HepG2 (cell line): ENCODE measurements around the gene EMC9. TPM values are rescaled to one million over a fixed set of nuclear protein-coding genes. Genes with fewer than 3 reads are reported as not detected.

Experiments used
- SNRNP70 ChIP-seq: fragments of 200-400 bp; formaldehyde crosslinking; IDR thresholded peaks from 2 replicates; pipeline ENCODE4 v1.6.1; 2017; ENCODE audit warnings: mild to moderate bottlenecking, low read depth, low read length, moderate library complexity
- SRF ChIP-seq: IDR thresholded peaks from 2 replicates; pipeline ENCODE4 v1.6.1; 2011; ENCODE audit warnings: mild to moderate bottlenecking, low read depth, low read length, moderate library complexity
- ZBTB20 ChIP-seq: sonication (generic); formaldehyde crosslinking; IDR thresholded peaks from 2 replicates; pipeline ENCODE4 v1.8.1; 2023; ENCODE audit warnings: missing genetic modification reagents, low read depth, mild to moderate bottlenecking, borderline replicate concordance
- ZEB1 ChIP-seq: IDR thresholded peaks from 2 replicates; pipeline ENCODE4 v1.6.1; 2012; ENCODE audit warnings: mild to moderate bottlenecking, low read depth, inconsistent platforms; ENCODE audit not compliant: insufficient replicate concordance
- ZNF121 ChIP-seq: sonication (generic); formaldehyde crosslinking; IDR thresholded peaks from 2 replicates; pipeline ENCODE4 v1.5.0; 2020; ENCODE audit warnings: mild to moderate bottlenecking, missing genetic modification reagents
- ZNF652 ChIP-seq: IDR thresholded peaks from 2 replicates; pipeline ENCODE4 v1.6.1; 2016; ENCODE audit warnings: low read depth, borderline replicate concordance
- polyA plus RNA-seq, 8 experiments: library from polyadenylated mRNA; depleted of rRNA in 3 of 8; stranded (reverse) in 7 of 8; unstranded in 1 of 8; fragments of >200 nt; fragmentation: Illumina TruSeq in 4 of 8; extraction: Trizol in 4 of 8; gene quantifications; 2 replicates each; pipeline versions ENCODE4 v1.2.1 to v1.2.3, GENCODE V29; 2011 to 2016; ENCODE audit warnings: low read depth in 4 of 8, missing spikeins in 1 of 8, mixed read lengths in 1 of 8; ENCODE audit not compliant: insufficient read depth in 1 of 8
- total RNA-seq, 5 experiments: library from RNA; depleted of rRNA; stranded (reverse); fragments of >200 nt; fragmentation: Illumina TruSeq; extraction: Trizol; gene quantifications; 2 replicates each; pipeline ENCODE4 v1.2.3, GENCODE V29; 2016; ENCODE audit warnings: low read depth in 1 of 5
- TF ChIP-seq, protein P1 (sequence below): sonication (generic); formaldehyde crosslinking; IDR thresholded peaks from 2 replicates; pipeline ENCODE4 v1.4.0; 2020; ENCODE audit warnings: missing genetic modification reagents, borderline replicate concordance
- TF ChIP-seq, protein P2 (sequence below): sonication (generic); formaldehyde crosslinking; IDR thresholded peaks from 2 replicates; pipeline ENCODE4 v1.5.0; 2020; ENCODE audit warnings: missing genetic modification reagents
- TF ChIP-seq, protein P3 (sequence below): sonication (generic); formaldehyde crosslinking; IDR thresholded peaks from 2 replicates; pipeline ENCODE4 v1.5.1; 2020; ENCODE audit warnings: mild to moderate bottlenecking, missing genetic modification reagents, moderate library complexity
- TF ChIP-seq, protein P4 (sequence below): sonication (generic); formaldehyde crosslinking; IDR thresholded peaks from 2 replicates; pipeline ENCODE4 v1.4.0; 2020; ENCODE audit warnings: missing genetic modification reagents
- TF ChIP-seq, protein P5 (sequence below): sonication (generic); formaldehyde crosslinking; IDR thresholded peaks from 2 replicates; pipeline ENCODE4 v1.5.0; 2020; ENCODE audit warnings: missing genetic modification reagents, mild to moderate bottlenecking, borderline replicate concordance
- TF ChIP-seq, protein P6 (sequence below): sonication (generic); formaldehyde crosslinking; conservative IDR thresholded peaks from 2 replicates; pipeline ENCODE4 v1.5.0; 2020; ENCODE audit warnings: missing genetic modification reagents

The EMC9 gene
- total and polyA plus RNA-seq, 2 of the 13 experiments (the other 11 are each of a cell fraction or from before 2014, with no cell fraction given) = 60.5 to 78.7 TPM

DNA sequence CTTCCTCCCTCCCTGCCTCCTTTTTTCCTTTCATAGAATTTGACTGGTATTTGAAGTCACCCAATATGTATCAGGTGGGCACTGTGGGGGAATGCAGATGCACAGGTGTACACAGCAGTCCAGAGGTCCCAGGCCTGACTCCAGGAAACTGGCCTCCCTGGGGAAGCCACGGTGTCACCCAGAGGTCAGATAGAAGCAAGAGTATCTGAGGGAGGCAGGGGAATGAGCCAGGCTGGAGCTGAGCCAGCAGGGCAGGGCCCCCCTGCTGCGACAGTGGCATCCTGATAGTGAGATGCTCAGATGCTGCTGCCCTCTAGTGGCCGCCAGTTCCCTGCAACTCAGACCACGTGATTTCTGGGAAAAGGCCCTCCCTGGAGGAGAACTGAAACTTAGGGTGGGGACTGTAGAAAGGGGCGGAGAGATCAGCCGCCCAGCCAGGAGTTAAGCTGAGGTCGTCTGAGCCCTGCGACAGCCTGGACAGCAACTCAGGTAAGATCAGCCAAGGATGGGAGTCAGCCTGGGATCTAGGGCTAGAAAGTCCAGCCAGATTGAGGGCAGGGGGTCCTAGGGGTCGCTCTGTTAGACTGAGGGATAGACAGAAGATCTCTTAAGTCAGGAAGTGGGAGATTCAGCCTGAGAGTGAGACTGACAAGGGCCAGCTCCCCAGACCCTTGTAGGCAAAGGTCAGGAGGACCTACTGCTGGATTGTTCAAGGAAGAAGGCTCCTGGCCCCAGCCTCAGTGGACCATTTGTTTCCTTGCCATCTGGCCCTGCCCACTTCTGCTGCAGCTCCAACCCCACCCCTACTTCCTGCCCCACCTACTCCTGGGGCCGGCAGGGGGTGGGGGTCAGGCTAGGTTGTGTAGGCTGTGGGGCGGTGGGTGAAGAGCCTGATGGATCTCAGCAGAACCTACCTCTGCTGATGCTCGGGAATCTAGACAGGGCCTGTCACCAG, 19.7 kb upstream of the EMC9 start, which contains the start of gene IRF9 (continued):
- TF ChIP-seq, protein P1, sequence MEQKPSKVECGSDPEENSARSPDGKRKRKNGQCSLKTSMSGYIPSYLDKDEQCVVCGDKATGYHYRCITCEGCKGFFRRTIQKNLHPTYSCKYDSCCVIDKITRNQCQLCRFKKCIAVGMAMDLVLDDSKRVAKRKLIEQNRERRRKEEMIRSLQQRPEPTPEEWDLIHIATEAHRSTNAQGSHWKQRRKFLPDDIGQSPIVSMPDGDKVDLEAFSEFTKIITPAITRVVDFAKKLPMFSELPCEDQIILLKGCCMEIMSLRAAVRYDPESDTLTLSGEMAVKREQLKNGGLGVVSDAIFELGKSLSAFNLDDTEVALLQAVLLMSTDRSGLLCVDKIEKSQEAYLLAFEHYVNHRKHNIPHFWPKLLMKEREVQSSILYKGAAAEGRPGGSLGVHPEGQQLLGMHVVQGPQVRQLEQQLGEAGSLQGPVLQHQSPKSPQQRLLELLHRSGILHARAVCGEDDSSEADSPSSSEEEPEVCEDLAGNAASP (CRISPR knock-in tag) = peak; percentile 99
- TF ChIP-seq, protein P2, sequence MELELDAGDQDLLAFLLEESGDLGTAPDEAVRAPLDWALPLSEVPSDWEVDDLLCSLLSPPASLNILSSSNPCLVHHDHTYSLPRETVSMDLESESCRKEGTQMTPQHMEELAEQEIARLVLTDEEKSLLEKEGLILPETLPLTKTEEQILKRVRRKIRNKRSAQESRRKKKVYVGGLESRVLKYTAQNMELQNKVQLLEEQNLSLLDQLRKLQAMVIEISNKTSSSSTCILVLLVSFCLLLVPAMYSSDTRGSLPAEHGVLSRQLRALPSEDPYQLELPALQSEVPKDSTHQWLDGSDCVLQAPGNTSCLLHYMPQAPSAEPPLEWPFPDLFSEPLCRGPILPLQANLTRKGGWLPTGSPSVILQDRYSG (CRISPR knock-in tag) = no peak
- TF ChIP-seq ZNF652 (CRISPR knock-in tag) (peak; percentile 83), ZBTB20 (peak; percentile 86), SRF (peak; percentile 40), ZEB1 (peak; percentile 84), SNRNP70 (no peak), ZNF121 (CRISPR knock-in tag) (peak; percentile 85)
- TF ChIP-seq, protein P3, sequence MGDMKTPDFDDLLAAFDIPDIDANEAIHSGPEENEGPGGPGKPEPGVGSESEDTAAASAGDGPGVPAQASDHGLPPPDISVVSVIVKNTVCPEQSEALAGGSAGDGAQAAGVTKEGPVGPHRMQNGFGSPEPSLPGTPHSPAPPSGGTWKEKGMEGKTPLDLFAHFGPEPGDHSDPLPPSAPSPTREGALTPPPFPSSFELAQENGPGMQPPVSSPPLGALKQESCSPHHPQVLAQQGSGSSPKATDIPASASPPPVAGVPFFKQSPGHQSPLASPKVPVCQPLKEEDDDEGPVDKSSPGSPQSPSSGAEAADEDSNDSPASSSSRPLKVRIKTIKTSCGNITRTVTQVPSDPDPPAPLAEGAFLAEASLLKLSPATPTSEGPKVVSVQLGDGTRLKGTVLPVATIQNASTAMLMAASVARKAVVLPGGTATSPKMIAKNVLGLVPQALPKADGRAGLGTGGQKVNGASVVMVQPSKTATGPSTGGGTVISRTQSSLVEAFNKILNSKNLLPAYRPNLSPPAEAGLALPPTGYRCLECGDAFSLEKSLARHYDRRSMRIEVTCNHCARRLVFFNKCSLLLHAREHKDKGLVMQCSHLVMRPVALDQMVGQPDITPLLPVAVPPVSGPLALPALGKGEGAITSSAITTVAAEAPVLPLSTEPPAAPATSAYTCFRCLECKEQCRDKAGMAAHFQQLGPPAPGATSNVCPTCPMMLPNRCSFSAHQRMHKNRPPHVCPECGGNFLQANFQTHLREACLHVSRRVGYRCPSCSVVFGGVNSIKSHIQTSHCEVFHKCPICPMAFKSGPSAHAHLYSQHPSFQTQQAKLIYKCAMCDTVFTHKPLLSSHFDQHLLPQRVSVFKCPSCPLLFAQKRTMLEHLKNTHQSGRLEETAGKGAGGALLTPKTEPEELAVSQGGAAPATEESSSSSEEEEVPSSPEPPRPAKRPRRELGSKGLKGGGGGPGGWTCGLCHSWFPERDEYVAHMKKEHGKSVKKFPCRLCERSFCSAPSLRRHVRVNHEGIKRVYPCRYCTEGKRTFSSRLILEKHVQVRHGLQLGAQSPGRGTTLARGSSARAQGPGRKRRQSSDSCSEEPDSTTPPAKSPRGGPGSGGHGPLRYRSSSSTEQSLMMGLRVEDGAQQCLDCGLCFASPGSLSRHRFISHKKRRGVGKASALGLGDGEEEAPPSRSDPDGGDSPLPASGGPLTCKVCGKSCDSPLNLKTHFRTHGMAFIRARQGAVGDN (CRISPR knock-in tag) = peak; percentile 99
- TF ChIP-seq, protein P4, sequence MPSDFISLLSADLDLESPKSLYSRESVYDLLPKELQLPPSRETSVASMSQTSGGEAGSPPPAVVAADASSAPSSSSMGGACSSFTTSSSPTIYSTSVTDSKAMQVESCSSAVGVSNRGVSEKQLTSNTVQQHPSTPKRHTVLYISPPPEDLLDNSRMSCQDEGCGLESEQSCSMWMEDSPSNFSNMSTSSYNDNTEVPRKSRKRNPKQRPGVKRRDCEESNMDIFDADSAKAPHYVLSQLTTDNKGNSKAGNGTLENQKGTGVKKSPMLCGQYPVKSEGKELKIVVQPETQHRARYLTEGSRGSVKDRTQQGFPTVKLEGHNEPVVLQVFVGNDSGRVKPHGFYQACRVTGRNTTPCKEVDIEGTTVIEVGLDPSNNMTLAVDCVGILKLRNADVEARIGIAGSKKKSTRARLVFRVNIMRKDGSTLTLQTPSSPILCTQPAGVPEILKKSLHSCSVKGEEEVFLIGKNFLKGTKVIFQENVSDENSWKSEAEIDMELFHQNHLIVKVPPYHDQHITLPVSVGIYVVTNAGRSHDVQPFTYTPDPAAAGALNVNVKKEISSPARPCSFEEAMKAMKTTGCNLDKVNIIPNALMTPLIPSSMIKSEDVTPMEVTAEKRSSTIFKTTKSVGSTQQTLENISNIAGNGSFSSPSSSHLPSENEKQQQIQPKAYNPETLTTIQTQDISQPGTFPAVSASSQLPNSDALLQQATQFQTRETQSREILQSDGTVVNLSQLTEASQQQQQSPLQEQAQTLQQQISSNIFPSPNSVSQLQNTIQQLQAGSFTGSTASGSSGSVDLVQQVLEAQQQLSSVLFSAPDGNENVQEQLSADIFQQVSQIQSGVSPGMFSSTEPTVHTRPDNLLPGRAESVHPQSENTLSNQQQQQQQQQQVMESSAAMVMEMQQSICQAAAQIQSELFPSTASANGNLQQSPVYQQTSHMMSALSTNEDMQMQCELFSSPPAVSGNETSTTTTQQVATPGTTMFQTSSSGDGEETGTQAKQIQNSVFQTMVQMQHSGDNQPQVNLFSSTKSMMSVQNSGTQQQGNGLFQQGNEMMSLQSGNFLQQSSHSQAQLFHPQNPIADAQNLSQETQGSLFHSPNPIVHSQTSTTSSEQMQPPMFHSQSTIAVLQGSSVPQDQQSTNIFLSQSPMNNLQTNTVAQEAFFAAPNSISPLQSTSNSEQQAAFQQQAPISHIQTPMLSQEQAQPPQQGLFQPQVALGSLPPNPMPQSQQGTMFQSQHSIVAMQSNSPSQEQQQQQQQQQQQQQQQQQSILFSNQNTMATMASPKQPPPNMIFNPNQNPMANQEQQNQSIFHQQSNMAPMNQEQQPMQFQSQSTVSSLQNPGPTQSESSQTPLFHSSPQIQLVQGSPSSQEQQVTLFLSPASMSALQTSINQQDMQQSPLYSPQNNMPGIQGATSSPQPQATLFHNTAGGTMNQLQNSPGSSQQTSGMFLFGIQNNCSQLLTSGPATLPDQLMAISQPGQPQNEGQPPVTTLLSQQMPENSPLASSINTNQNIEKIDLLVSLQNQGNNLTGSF (CRISPR knock-in tag) = 0 out of 2 replicates have a peak, but pooled peaks have one; percentile 90
- TF ChIP-seq, protein P5, sequence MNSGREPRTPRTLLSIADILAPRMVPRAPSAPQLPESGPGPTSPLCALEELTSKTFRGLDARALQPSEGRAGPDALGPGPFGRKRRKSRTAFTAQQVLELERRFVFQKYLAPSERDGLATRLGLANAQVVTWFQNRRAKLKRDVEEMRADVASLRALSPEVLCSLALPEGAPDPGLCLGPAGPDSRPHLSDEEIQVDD (CRISPR knock-in tag) = no peak
- TF ChIP-seq, protein P6, sequence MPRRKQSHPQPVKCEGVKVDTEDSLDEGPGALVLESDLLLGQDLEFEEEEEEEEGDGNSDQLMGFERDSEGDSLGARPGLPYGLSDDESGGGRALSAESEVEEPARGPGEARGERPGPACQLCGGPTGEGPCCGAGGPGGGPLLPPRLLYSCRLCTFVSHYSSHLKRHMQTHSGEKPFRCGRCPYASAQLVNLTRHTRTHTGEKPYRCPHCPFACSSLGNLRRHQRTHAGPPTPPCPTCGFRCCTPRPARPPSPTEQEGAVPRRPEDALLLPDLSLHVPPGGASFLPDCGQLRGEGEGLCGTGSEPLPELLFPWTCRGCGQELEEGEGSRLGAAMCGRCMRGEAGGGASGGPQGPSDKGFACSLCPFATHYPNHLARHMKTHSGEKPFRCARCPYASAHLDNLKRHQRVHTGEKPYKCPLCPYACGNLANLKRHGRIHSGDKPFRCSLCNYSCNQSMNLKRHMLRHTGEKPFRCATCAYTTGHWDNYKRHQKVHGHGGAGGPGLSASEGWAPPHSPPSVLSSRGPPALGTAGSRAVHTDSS (CRISPR knock-in tag) = 0 out of 2 replicates have a peak, but pooled peaks have one; percentile 93
